ENCODE measurements around the gene ZNF429.

- TF ChIP-seq EZH2 (IDR thresholded peaks at IDR 0.05; ENCODE audit: low read length, unreplicated experiment) (no peak), CTCF (conservative IDR thresholded peaks at IDR 0.05; ENCODE audit: low read depth, low read length) (no peak)
Measured at GRCh38 chr19:21574607-21575006, 69.2 kb downstream of the ZNF429 start.
